Ishikawa (cell line): ENCODE data around the gene SLC2A3.

Experiments used
- CEBPB ChIP-seq: IDR thresholded peaks from 2 replicates; pipeline ENCODE4 v1.6.1; 2012
- CREB1 ChIP-seq: IDR thresholded peaks from 2 replicates; pipeline ENCODE4 v1.6.1; 2012; ENCODE audit warnings: low read depth
- EGR1 ChIP-seq: IDR thresholded peaks from 2 replicates; pipeline ENCODE4 v1.6.1; 2012
- EP300 ChIP-seq: IDR thresholded peaks from 2 replicates; pipeline ENCODE4 v1.6.1; 2012; ENCODE audit warnings: borderline replicate concordance
- FOXM1 ChIP-seq: IDR thresholded peaks from 2 replicates; pipeline ENCODE4 v1.6.1; 2012; ENCODE audit warnings: low read depth, borderline replicate concordance
- MAX ChIP-seq: IDR thresholded peaks from 2 replicates; pipeline ENCODE4 v1.6.1; 2012
- NFIC ChIP-seq: IDR thresholded peaks from 2 replicates; pipeline ENCODE4 v1.6.1; 2012
- RAD21 ChIP-seq: IDR thresholded peaks from 2 replicates; pipeline ENCODE4 v1.6.1; 2012; ENCODE audit warnings: low read depth
- REST ChIP-seq: IDR thresholded peaks from 2 replicates; pipeline ENCODE4 v1.6.1; 2012; ENCODE audit warnings: low read depth, mild to moderate bottlenecking
- TAF1 ChIP-seq: IDR thresholded peaks from 2 replicates; pipeline ENCODE4 v1.6.1; 2012; ENCODE audit warnings: low read depth, mild to moderate bottlenecking
- TCF12 ChIP-seq: IDR thresholded peaks from 2 replicates; pipeline ENCODE4 v1.6.1; 2012; ENCODE audit warnings: low read depth
- TEAD4 ChIP-seq: IDR thresholded peaks from 2 replicates; pipeline ENCODE4 v1.6.1; 2012
- USF1 ChIP-seq: IDR thresholded peaks from 2 replicates; pipeline ENCODE4 v1.6.1; 2012
- YY1 ChIP-seq: IDR thresholded peaks from 2 replicates; pipeline ENCODE4 v1.6.1; 2012; ENCODE audit warnings: low read depth
- ZBTB7A ChIP-seq: IDR thresholded peaks from 2 replicates; pipeline ENCODE4 v1.6.1; 2012; ENCODE audit warnings: low read depth

Gene SLC2A3

GRCh38 chr12:7935590-7936581 lies at the start of gene SLC2A3:
TSS of gene SLC2A3 (minus strand) at chr12:7936187. CDS start at chr12:7936034, 153 bp downstream.
- TF ChIP-seq YY1 (no peak), FOXM1 (no peak), EP300 (no peak), USF1 (no peak), ZBTB7A (no peak), TEAD4 (no peak), REST (no peak), RAD21 (no peak), NFIC (no peak), CREB1 (no peak), TAF1 (no peak), TCF12 (no peak), CEBPB (no peak), EGR1 (no peak), MAX (no peak)

- TF ChIP-seq ZBTB7A (no peak), YY1 (no peak), TAF1 (no peak), TCF12 (no peak)
These were observed 48.9 kb upstream of the SLC2A3 start for GRCh38 chr12:7984900-7985299.

GRCh38 chr12:7981446-7981845 lies 45.5 kb upstream of the SLC2A3 start:
- TF ChIP-seq TAF1 (no peak), MAX (no peak), CEBPB (no peak), RAD21 (no peak), TEAD4 (no peak), EP300 (no peak), TCF12 (no peak), YY1 (no peak), EGR1 (no peak), REST (no peak), USF1 (no peak)

GRCh38 chr12:7973457-7973825 lies 37.5 kb upstream of the SLC2A3 start:
- TF ChIP-seq NFIC, result no peak
- no peak for TF ChIP-seq YY1
- TF ChIP-seq ZBTB7A, result no peak
- no peak for TF ChIP-seq MAX
- TF ChIP-seq USF1, result no peak

GRCh38 chr12:7972734-7973456 lies 36.9 kb upstream of the SLC2A3 start:
- TF ChIP-seq EGR1, result no peak
- TF ChIP-seq REST, result no peak
- TF ChIP-seq YY1, result no peak
- TF ChIP-seq TAF1, result no peak
- no peak for TF ChIP-seq ZBTB7A
